H9 (cell line): ENCODE data around the gene FCRLA. TPM values are rescaled to one million over a fixed set of nuclear protein-coding genes. Genes with fewer than 3 reads are reported as not detected.

Source experiments
- DNase-seq: peaks from one replicate; pipeline ENCODE4 v3.0.0-alpha.2; 2017
- H2AFZ ChIP-seq: one replicate; pipeline ENCODE4 v1.6.1; 2013; ENCODE audit warnings: mild to moderate bottlenecking, low read length, control low read depth, moderate library complexity
- H2AK5ac ChIP-seq: 2 replicates; pipeline ENCODE4 v1.6.1; 2013; ENCODE audit warnings: low read length, control low read depth, mixed read lengths; ENCODE audit not compliant: insufficient read length
- H2BK120ac ChIP-seq: one replicate; pipeline ENCODE4 v1.6.1; 2013; ENCODE audit warnings: low read depth, mild to moderate bottlenecking, low read length, control low read depth, inconsistent platforms; ENCODE audit not compliant: poor library complexity, severe bottlenecking
- H2BK12ac ChIP-seq: 2 replicates; pipeline ENCODE4 v1.6.1; 2013; ENCODE audit warnings: low read length, control low read depth, mixed read lengths, low read depth; ENCODE audit not compliant: insufficient read length
- H2BK15ac ChIP-seq: 2 replicates; pipeline ENCODE4 v1.6.1; 2013; ENCODE audit warnings: low read depth, low read length, control low read depth
- H2BK20ac ChIP-seq: one replicate; pipeline ENCODE4 v1.6.1; 2013; ENCODE audit warnings: low read depth, mild to moderate bottlenecking, low read length, control low read depth, inconsistent platforms; ENCODE audit not compliant: poor library complexity, severe bottlenecking
- H2BK5ac ChIP-seq: 2 replicates; pipeline ENCODE4 v1.6.1; 2013; ENCODE audit warnings: low read length, control low read depth, mixed read lengths; ENCODE audit not compliant: insufficient read length
- H3K14ac ChIP-seq: 2 replicates; pipeline ENCODE4 v1.6.1; 2013; ENCODE audit warnings: low read length, control low read depth; ENCODE audit not compliant: insufficient read depth
- H3K18ac ChIP-seq: 2 replicates; pipeline ENCODE4 v1.6.1; 2013; ENCODE audit warnings: low read depth, mild to moderate bottlenecking, mixed read lengths, low read length, control low read depth; ENCODE audit not compliant: insufficient read length
- H3K23ac ChIP-seq: 2 replicates; pipeline ENCODE4 v1.6.1; 2013; ENCODE audit warnings: low read length, control low read depth, mixed read lengths, low read depth; ENCODE audit not compliant: insufficient read length
- H3K23me2 ChIP-seq: 2 replicates; pipeline ENCODE4 v1.6.1; 2013; ENCODE audit warnings: low read depth, mild to moderate bottlenecking, mixed read lengths, low read length, control low read depth; ENCODE audit not compliant: insufficient read length, poor library complexity, severe bottlenecking
- H3K27ac ChIP-seq: 2 replicates; pipeline ENCODE4 v1.5.1; 2013; ENCODE audit warnings: low read length, control low read depth, mixed read lengths, low read depth; ENCODE audit not compliant: insufficient read length
- H3K27me3 ChIP-seq: 2 replicates; pipeline ENCODE4 v1.6.1; 2013; ENCODE audit warnings: low read length, control low read depth, inconsistent platforms; ENCODE audit not compliant: insufficient read depth
- H3K4ac ChIP-seq: 2 replicates; pipeline ENCODE4 v1.6.1; 2013; ENCODE audit warnings: low read depth, mild to moderate bottlenecking, control low read depth, inconsistent platforms, low read length, moderate library complexity
- H3K4me1 ChIP-seq: 2 replicates; pipeline ENCODE4 v1.6.1; 2013; ENCODE audit warnings: low read length, control low read depth, inconsistent platforms; ENCODE audit not compliant: insufficient read depth
- H3K4me2 ChIP-seq: 2 replicates; pipeline ENCODE4 v1.6.1; 2013; ENCODE audit warnings: low read length, control low read depth, mixed read lengths; ENCODE audit not compliant: insufficient read length, insufficient read depth
- H3K56ac ChIP-seq: 2 replicates; pipeline ENCODE4 v1.6.1; 2013; ENCODE audit warnings: low read depth, mild to moderate bottlenecking, mixed read lengths, low read length, control low read depth; ENCODE audit not compliant: insufficient read length
- H3K79me1 ChIP-seq: 2 replicates; pipeline ENCODE4 v1.6.1; 2013; ENCODE audit warnings: low read depth, mild to moderate bottlenecking, moderate library complexity, low read length, control low read depth, inconsistent platforms; ENCODE audit not compliant: insufficient read depth, poor library complexity, severe bottlenecking
- H3K79me2 ChIP-seq: 2 replicates; pipeline ENCODE4 v1.6.1; 2013; ENCODE audit warnings: low read length, control low read depth, inconsistent platforms; ENCODE audit not compliant: insufficient read depth
- H3K9ac ChIP-seq: 2 replicates; pipeline ENCODE4 v1.6.1; 2013; ENCODE audit warnings: low read length, control low read depth, mixed read lengths; ENCODE audit not compliant: insufficient read length; ENCODE audit errors: extremely low read depth
- H3K9me3 ChIP-seq: one replicate; pipeline ENCODE4 v1.6.1; 2013; ENCODE audit warnings: low read depth, low read length, inconsistent platforms; ENCODE audit not compliant: control insufficient read depth
- H3T11ph ChIP-seq: one replicate; pipeline ENCODE4 v1.6.1; 2013; ENCODE audit warnings: mild to moderate bottlenecking, low read length, control low read depth, inconsistent platforms
- H4K20me1 ChIP-seq: one replicate; pipeline ENCODE4 v1.6.1; 2013; ENCODE audit not compliant: control insufficient read depth, insufficient read length, insufficient read depth
- H4K5ac ChIP-seq: 2 replicates; pipeline ENCODE4 v1.6.1; 2013; ENCODE audit warnings: low read depth, mild to moderate bottlenecking, mixed read lengths, low read length, control low read depth; ENCODE audit not compliant: insufficient read length
- H4K8ac ChIP-seq: replicated peaks from 2 replicates; pipeline ENCODE4 v1.6.1; 2013; ENCODE audit warnings: low read length, control low read depth, mixed read lengths, low read depth; ENCODE audit not compliant: insufficient read length
- H4K91ac ChIP-seq: 2 replicates; pipeline ENCODE4 v1.6.1; 2013; ENCODE audit warnings: low read depth, mild to moderate bottlenecking, moderate library complexity, mixed read lengths, low read length, control low read depth; ENCODE audit not compliant: insufficient read length
- H3K27ac Mint-ChIP-seq, 3 experiments: 2 replicates in 2 of 3; 3 replicates in 1 of 3; pipeline ENCODE4 v1.8.0; 2020 to 2021; ENCODE audit warnings: mixed read lengths in 3 of 3, mild to moderate bottlenecking in 1 of 3, moderate library complexity in 1 of 3
- H3K27me3 Mint-ChIP-seq: 2 replicates; pipeline ENCODE4 v1.8.0; 2021; ENCODE audit warnings: low read depth, mild to moderate bottlenecking, moderate library complexity, mixed read lengths
- H3K36me3 Mint-ChIP-seq, 3 experiments: 2 replicates in 2 of 3; 3 replicates in 1 of 3; pipeline ENCODE4 v1.8.0; 2020 to 2021; ENCODE audit warnings: low read depth in 3 of 3, mixed read lengths in 3 of 3; ENCODE audit not compliant: insufficient read depth in 1 of 3
- H3K4me1 Mint-ChIP-seq, 2 experiments: 2 replicates each; pipeline ENCODE4 v1.8.0; 2020; ENCODE audit warnings: mixed read lengths in 2 of 2
- H3K4me3 Mint-ChIP-seq, 2 experiments: 2 replicates in 1 of 2; 3 replicates in 1 of 2; pipeline ENCODE4 v1.8.0; 2020 to 2021; ENCODE audit warnings: mild to moderate bottlenecking in 2 of 2, mixed read lengths in 2 of 2, moderate library complexity in 1 of 2
- H3K9me3 Mint-ChIP-seq, 2 experiments: 2 replicates in 1 of 2; 3 replicates in 1 of 2; pipeline ENCODE4 v1.8.0; 2020; ENCODE audit warnings: mild to moderate bottlenecking in 2 of 2, mixed read lengths in 2 of 2, moderate library complexity in 1 of 2
- CTCF ChIP-seq: fragments of 200-600 bp; sonication (generic); conservative IDR thresholded peaks from 3 replicates; pipeline ENCODE4 v1.8.0; 2021; ENCODE audit warnings: antibody characterized with exemption, mild to moderate bottlenecking
- WGBS: extraction: QIAGEN DNeasy Blood & Tissue Kit; methylation state at CpG from one replicate; pipeline ENCODE4 v1.1.7; 2013; ENCODE audit warnings: missing lambda C conversion rate, low lambda C conversion rate, mixed read lengths; ENCODE audit not compliant: insufficient read length; ENCODE audit errors: extremely low coverage; 5-methylcytosine and 5-hydroxymethylcytosine counted together
- total RNA-seq: library from RNA; stranded (reverse); gene quantifications from 2 replicates; pipeline ENCODE4 v1.2.1, GENCODE V29; 2021

Gene FCRLA
- total RNA-seq, 1 experiment from 2014 or later: not detected

GRCh38 chr1:161681879-161682278 is 25.1 kb upstream of the FCRLA start:
- Histone ChIP-seq H2AK5ac (no peak overlapping the region), H4K5ac (no peak overlapping the region), H3T11ph (no peak overlapping the region), H3K79me1 (no peaks in the 10 kb centered on the region), H2BK15ac (no peak overlapping the region), H4K20me1 (no peaks in the 10 kb centered on the region), H3K14ac (no peak overlapping the region), H3K27me3 (no peaks in the 10 kb centered on the region), H3K9ac (no peak overlapping the region), H3K4me2 (no peak overlapping the region), H3K4me1 (no peaks in the 10 kb centered on the region), H2AFZ (no peak overlapping the region), H4K8ac (no peak overlapping the region), H3K4ac (no peak overlapping the region), H2BK5ac (no peak overlapping the region), H4K91ac (no peak overlapping the region), H3K23ac (no peak overlapping the region), H2BK12ac (no peak overlapping the region), H3K56ac (no peak overlapping the region), H3K79me2 (no peaks in the 10 kb centered on the region), H3K27ac (no peak overlapping the region), H2BK120ac (no peak overlapping the region), H3K23me2 (no peaks in the 10 kb centered on the region), H3K18ac (no peak overlapping the region), H3K9me3 (no peaks in the 10 kb centered on the region), H2BK20ac (no peak overlapping the region)
- peaks cover 2% of the 10 kb centered on the region for H3K27me3 Mint-ChIP-seq
- H3K4me1 Mint-ChIP-seq: peaks cover 2 to 4% of the 10 kb centered on the region in 2 experiments; a peak in 3 of 4 replicates
- WGBS: no CpG with 5 or more reads among the region's 3 CpGs
- H3K27ac Mint-ChIP-seq: no peak overlapping the region
- H3K4me3 Mint-ChIP-seq: no peak overlapping the region
- DNase-seq: no peak
- H3K36me3 Mint-ChIP-seq: no peaks in the 10 kb centered on the region
- no peak for TF ChIP-seq CTCF
- no peaks in the 10 kb centered on the region for H3K9me3 Mint-ChIP-seq
